Measurements from ENCODE around the gene WDR70. TPM values are rescaled to one million over a fixed set of nuclear protein-coding genes. Genes with fewer than 3 reads are reported as not detected.
"Not testable (repeated sequence)": the region's sequence is repeated elsewhere in the genome, so short reads cannot be mapped to it uniquely, and the experiment has no call there.

The WDR70 gene
- 17.8 TPM for total RNA-seq
- long read RNA-seq, transcript WDR70-201 (18 exons, 2,983 nt): major isoform, 13 of 19 reads
- long read RNA-seq, partial matches to known transcripts: 1 of 19 reads
- long read RNA-seq, other reads (novel, unspliced or antisense): 5 of 19 reads

DNA sequence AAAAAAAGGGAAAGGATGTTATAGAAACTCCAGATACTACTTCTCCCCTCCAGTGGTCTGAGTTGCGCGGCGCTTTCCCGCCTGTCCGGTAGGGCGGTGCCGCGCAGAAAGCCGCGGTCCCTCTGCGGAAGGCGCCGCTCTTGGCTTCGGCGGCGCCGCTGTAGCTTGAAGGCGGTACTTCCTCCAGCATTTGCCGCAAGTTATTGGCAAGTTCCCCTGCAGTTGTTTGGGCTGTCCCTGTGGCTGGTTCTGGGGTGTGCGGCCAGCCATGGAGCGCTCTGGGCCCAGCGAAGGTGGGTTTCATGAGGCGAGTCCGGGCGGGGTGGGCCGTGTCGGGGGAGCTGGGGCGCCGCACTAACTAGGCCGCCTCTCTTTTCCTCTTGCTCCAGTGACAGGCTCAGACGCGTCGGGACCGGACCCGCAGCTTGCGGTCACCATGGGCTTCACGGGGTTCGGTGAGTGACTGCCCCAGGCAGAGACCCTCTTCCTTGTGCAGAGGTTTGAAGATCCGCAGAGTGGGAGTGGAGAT, at the start of gene WDR70:
TSS of gene WDR70 (plus strand) at position 219 of the 529 bp plus-strand sequence. CDS start at position 269, 50 bp downstream.
- ATAC-seq (ENCODE audit: poor library complexity) (peak; percentile 100), DNase-seq (peak; percentile 92)
- intact Hi-C loops (cut with DNase I): not testable (repeated sequence)

DNA sequence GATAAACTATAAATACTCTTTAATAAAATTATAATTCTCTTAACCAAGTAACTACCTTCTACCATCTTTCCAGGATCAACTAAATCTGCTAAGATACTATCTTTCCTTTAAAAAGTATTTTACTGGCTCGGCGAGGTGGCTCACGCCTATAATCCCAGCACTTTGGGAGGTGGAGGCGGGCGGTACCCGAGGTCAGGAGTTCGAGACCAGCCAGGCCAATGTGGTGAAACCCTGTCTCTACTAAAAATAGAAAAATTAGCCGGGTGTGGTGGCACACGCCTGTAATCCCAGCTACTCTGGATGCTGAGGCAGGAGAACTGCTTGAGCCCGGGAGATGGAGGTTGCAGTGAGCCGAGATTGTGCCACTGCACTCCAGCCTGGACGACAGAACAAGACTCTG, 44.4 kb upstream of the WDR70 start:
- intact Hi-C loops (cut with DNase I); ATAC-seq (ENCODE audit: poor library complexity); DNase-seq: not testable (repeated sequence)

DNA sequence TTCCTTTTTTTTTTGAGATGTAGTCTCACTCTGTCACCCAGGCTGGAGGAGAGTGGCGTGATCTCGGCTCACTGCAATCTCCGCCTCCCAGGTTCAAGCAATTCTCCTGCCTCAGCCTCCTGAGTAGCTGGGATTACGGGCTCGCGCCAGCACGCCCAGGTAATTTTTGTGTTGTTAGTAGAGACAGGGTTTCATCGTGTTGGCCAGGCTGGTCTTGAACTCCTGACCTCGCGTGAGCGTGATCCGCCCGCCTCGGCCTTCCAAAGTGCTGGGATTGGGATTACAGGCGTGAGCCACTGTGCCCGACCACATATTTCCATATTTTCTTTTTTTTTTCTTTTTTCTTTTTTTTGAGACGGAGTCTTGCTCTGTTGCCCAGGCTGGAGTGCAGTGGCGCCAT, 36.4 kb upstream of the WDR70 start:
- intact Hi-C loops (cut with DNase I); ATAC-seq (ENCODE audit: poor library complexity); DNase-seq: not testable (repeated sequence)

DNA sequence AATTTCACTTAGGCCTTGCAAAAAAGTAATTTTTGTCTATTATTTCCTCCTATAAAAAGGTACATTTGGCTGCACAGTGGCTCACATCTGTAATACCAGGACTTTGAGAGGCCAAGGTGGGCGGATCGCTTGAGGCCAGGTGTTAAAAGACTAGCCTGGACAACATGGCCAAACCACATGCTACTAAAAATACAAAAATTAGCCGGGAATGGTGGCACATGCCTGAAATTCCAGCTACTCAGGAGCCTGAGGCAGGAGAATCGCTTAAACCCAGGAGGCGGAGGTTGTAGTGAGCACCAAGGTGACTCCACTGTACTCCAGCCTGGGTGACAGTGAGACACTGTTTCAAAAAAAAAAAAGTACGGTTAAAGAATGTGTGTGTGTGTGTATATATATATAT, 24.0 kb upstream of the WDR70 start:
- intact Hi-C loops (cut with DNase I): no loop called here
- ATAC-seq (ENCODE audit: poor library complexity) (no peak), DNase-seq (no peak)

DNA sequence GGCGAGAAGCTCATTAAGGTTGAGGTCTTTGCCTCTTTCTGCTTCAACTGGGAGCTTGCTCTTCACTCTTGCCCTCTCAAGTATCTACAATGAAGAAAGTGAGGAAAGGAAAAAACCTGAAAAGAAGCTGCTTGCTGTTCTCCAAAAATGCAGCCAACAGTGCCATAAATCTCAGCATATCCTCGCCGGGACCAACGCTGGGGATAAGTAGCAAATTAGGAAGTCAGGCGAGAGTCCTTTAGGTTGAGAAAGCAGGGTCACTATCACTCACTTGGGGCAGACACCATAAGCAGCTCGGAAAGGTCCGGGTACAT, 8.6 kb upstream of the WDR70 start:
- intact Hi-C loops (cut with DNase I): no loop called here
- ATAC-seq (ENCODE audit: poor library complexity) (no peak), DNase-seq (no peak)

DNA sequence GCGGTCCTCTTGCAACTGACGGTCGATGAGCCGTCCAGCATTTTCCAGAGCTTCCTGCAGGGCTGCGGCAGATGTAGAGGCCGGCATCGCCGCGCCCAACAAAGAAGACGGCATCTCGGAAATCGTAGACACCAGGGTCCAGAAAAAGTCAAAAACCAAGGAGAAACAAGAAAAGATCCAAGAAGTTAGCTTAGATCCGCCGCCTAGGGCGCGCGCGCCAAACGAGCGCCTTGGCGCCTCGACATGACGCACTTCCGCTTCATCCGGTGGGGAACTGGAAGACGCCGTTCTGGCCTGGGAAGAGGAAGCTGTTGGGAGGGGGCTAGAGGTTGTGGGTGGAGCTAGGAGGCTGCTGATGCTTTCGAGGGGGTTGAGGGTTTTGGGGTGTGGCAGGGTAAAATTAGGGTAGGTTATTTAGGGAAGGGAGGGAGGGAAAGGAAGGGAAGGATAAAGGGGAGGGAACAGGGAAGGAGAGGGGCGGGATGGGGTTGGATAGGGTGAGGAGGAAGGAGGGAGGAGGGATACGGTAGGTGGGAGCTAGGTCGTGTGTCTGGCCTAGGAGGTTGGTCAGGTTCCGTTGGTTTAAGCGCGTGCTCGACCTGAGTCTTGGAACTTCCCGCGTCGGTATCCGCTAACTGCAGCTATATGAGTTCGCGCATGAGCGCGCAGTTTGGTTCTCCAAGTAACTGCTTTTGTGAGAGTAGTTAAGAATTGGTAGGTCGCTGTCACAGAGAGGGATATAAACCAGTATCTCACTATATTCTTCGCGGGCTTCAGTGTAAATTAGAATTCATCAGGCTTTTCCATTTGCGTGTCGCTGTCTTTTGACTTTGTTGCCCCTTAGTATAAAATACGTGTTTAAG, 8.0 kb upstream of the WDR70 start, which contains the start of gene NUP155:
TSS of gene NUP155 (minus strand) at position 243 of the 863 bp plus-strand sequence. CDS start at position 114, 129 bp downstream.
- intact Hi-C loops (cut with DNase I): no loop called here
- peak; percentile 94 for DNase-seq
- ATAC-seq (ENCODE audit: poor library complexity): peak; percentile 99

DNA sequence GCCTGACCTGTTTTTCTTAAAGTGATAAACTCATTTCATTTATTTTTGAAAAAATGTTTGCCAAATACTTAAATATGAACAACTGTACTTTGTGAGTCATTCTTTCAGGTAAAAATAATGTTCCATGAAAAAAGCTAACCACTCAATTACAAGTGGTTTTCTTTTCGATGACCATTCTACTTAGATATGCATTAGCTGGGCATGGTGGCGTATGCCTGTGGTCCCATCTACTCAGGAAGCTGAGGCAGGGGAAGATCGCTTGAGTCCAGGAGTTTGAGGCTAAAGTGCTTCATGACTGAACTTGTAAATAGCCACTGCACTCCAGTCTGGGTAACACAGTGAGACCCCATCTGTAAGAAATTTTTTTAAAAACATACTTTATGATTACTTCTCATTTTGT, 4.0 kb upstream of the WDR70 start:
- ATAC-seq (ENCODE audit: poor library complexity) (no peak), DNase-seq (no peak)
- intact Hi-C loops (cut with DNase I): no loop called here

DNA sequence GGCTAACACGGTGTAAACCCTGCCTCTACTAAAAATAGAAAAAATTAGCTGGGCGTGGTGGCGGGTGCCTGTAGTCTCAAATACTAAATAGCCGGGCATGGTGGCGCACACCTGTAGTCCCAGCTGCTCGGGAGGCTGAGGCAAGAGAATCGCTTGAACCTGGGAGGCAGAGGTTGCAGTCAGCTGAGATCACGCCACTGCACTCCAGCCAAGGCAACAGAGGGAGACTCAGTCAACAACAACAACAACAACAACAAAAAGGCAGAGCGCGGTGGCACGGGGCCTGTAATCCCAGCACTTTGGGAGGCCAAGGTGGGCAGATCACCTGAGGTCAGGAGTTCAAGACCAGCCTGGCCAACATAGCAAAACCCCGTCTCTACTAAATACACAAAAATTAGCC, 1.1 kb upstream of the WDR70 start:
- ATAC-seq (ENCODE audit: poor library complexity); DNase-seq; intact Hi-C loops (cut with DNase I): not testable (repeated sequence)

DNA sequence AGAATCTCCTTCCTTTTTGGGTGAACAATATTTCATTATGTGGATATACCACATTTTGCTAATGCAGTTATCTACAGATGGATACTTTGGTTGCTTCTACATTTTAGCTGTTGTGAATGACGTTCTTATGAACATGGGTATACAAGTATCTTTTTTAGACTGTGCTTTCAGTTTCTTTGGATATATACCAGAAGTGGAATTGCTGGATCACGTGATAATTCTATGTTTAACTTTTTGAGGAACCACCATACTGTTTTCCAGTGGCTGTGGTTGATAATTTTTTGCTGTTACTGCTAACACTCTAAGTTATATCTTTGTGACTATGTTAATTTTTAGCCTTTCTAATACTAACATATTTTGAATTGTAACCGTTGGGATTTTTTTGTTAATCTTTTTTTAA, 12.5 kb downstream of the WDR70 start:
- DNase-seq (no peak), ATAC-seq (ENCODE audit: poor library complexity) (no peak)

DNA sequence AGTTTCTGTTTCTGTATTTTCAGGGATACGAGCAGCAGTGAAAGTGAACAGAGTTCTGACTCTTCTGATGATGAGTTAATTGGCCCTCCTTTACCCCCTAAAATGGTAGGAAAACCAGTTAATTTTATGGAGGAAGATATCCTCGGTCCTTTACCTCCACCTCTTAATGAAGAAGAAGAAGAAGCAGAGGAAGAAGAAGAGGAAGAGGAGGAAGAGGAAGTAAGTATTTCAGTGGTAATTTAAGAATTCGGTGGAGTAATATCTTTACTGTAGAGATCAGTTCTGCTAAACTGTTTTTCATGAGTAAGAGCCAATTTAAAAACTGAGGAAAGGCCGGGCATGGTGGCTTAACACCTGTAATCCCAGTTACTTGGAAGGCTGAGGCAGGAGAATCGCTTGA, 17.2 kb downstream of the WDR70 start:
- intact Hi-C loops (cut with DNase I): no loop called here
- DNase-seq (no peak), ATAC-seq (ENCODE audit: poor library complexity) (no peak)

More for the DNA sequence above, 12.5 kb downstream of the WDR70 start:
- intact Hi-C loops (cut with DNase I): no loop called here

DNA sequence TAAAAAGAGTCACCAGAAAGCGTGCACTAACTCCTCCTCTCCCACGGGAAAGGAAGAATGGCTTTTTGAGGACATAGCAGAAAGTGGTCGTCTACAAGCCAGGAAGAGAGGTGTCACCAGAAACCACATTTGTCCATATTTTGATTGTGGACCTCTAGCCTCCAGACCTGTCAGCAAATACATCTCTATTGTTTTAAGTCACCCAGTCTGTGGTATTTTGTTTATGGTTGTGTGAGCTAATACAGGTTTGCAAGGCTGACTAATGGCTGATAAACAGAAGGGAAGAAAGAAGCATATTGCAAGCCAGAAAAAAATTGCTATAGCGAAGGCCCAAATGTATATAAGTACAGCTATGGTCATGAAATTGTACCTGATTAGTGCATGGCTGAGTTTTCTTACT, 21.4 kb downstream of the WDR70 start:
- DNase-seq: no peak
- ATAC-seq (ENCODE audit: poor library complexity): no peak
- intact Hi-C loops (cut with DNase I): no loop called here

DNA sequence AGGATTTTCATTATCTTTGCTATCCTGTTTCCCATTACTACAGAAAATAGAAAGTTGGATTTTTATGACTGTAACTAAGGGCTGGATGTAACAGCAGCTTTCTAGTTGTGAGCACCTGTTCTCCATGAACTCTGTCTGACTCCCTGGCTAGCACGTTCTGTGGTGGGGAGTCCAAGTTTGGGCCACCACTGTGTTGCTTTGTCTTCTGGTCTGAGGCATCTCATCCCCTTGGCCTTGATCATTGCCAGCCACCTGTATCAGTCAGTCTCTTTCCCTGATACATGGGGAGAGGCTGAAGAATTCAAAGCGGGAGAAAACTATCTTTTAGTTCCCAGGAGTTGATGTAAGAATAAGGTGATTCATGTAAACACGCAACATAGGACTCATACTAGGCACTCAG, 33.4 kb downstream of the WDR70 start:
- intact Hi-C loops (cut with DNase I): no loop called here
- DNase-seq: no peak
- no peak for ATAC-seq (ENCODE audit: poor library complexity)

DNA sequence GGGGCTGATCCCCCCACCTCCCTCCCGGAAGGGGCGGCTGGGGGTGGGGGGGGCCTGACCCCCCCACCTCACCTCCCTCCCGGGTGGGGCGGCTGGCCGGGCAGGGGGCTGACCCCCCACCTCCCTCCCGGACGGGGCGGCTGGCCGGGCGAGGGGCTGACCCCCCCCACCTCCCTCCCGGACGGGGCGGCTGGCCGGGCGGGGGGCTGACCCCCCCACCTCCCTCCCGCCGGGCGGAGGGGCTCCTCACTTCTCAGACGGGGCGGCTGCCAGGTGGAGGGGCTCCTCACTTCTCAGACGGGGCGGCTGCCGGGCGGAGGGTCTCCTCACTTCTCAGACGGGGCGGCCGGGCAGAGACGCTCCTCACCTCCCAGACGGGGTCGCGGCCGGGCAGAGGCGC, 36.3 kb downstream of the WDR70 start:
- ATAC-seq (ENCODE audit: poor library complexity); intact Hi-C loops (cut with DNase I); DNase-seq: not testable (repeated sequence)

DNA sequence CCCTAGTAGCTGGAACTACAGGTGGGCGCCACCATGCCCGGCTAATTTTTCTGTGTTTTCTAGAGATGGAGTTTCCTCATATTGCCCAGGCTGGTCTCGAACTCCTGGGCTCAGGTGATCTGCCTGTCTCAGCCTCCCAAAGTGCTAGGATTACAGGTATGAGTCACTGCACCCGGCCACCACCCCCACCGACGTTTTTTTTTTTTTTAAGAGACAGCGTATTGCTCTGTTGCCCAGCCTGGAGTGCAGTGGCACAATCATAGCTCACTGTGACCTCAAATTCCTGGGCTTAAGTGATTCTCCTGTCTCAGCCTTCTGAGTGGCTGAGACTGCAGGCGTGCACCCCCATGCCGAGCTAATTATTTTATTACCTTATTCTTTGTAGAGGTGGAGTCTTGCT, 38.2 kb downstream of the WDR70 start:
- intact Hi-C loops (cut with DNase I): no loop called here
- DNase-seq (no peak), ATAC-seq (ENCODE audit: poor library complexity) (no peak)

DNA sequence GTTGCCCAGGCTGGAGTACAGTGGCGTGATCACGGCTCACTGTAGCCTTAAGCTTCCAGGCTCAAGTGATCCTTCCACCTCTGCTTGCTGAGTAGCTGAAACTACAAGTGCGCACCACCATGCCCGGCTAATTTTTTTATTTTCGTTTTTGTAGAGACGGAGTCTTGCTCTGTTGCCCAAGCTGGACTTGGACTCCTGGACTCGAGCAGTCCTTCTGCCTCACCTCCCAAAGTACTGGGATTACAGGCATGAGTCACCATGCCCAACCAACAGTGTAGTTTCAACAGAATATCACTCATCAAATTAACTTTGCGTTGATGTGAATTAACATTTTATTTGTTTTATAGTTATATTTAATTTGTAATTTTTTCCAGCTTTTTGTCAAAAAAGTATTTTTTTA, 45.3 kb downstream of the WDR70 start:
- DNase-seq (no peak), ATAC-seq (ENCODE audit: poor library complexity) (no peak)
- intact Hi-C loops (cut with DNase I): no loop called here

DNA sequence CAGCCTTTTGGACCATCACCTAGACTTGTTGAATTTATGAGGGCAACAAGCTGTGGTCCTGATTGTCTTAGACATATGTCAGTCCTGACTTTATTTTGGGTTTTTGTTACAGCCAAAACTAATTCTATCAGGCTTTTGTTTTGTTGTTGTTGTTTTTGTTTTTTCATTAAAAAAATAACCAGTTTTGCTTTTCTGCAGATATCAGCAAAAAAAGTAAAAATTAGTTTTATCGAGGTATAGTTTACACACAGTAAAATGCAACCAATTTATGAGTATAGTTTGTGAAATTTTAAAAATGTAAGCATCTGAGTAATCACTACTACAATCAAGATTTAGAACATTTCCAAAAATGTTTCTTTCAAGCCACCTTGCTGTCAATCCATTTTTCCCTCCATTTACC, 48.9 kb downstream of the WDR70 start:
- DNase-seq (no peak), ATAC-seq (ENCODE audit: poor library complexity) (no peak)
- intact Hi-C loops (cut with DNase I): no loop called here

DNA sequence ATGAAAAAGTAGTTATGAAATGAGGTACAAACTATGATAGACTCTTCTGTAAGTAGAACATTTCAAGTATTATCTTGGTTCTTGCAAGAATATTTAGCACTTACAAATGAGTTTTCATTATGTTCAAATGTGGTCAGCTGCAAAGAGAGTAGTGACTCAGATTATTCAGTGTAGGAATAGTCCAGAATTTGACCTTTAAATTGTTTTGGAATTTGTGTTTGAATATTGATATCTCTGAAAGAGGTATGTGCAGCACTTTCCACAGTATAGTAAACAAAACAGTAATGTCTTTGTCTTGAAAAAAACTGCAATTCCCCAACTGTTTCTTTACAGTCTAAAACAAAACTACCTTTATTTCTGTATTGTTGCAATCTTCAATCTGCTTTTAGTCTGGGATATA, 56.1 kb downstream of the WDR70 start:
- no peak for ATAC-seq (ENCODE audit: poor library complexity)
- no peak for DNase-seq
- intact Hi-C loops (cut with DNase I): no loop called here

DNA sequence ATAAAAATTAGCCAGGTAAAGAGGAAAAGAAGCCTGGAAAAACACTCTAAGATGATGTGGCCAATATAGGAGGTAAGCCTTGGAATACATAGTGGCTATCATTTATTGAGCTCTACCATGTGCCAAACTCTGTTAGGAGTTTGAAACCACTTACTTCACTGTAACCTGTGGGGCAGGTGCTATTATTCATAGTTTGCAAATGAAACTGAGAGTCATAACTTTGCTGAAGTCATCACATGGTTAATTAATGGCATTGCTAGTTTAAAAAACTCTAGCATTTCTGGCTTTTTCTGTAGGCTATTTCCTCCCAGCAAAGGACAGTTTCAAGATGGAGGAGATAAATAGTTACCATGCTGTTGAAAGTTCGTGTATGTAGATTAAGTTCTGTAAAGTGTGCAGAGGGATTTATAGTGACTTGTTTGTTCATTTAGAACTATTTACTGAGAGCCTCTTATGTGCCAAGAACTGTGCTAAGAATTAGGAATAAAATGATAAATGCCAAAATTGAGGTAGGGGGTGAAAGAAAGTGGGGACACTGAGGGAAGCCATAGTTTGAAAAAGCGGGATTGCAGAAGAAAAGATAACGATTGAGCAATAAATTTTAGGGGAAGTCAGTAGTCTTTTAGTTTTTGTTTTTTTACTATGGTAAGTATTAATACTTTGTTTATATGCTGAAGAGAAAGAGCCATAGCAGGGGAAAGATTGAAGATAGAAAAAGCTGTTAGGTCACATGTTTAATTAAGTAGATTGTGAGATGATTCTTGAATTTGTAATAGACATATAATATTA, 57.2 kb downstream of the WDR70 start:
- intact Hi-C loops (cut with DNase I): no loop called here
- DNase-seq (no peak), ATAC-seq (ENCODE audit: poor library complexity) (no peak)

DNA sequence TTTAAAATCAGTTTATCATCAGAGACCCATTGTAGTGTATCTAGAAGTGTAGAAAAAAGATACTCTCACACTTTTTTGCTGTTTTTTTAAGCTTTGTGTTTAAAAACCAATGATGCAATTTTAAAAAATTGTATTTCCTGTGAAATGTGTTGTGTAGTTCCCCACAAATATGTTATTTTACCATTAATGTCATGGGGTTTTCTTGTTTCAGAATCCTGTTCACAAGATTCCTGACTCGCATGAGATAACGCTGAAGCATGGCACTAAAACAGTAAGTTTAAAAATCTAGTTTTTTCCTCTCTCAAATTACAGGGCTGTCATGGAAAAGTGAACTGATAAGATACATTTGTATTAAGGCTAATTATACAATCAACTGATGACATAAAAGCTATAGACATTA, 58.6 kb downstream of the WDR70 start:
- intact Hi-C loops (cut with DNase I): no loop called here
- DNase-seq (no peak), ATAC-seq (ENCODE audit: poor library complexity) (no peak)
